ENCODE measurements around the gene TMEM220.

TMEM220 gene

DNA sequence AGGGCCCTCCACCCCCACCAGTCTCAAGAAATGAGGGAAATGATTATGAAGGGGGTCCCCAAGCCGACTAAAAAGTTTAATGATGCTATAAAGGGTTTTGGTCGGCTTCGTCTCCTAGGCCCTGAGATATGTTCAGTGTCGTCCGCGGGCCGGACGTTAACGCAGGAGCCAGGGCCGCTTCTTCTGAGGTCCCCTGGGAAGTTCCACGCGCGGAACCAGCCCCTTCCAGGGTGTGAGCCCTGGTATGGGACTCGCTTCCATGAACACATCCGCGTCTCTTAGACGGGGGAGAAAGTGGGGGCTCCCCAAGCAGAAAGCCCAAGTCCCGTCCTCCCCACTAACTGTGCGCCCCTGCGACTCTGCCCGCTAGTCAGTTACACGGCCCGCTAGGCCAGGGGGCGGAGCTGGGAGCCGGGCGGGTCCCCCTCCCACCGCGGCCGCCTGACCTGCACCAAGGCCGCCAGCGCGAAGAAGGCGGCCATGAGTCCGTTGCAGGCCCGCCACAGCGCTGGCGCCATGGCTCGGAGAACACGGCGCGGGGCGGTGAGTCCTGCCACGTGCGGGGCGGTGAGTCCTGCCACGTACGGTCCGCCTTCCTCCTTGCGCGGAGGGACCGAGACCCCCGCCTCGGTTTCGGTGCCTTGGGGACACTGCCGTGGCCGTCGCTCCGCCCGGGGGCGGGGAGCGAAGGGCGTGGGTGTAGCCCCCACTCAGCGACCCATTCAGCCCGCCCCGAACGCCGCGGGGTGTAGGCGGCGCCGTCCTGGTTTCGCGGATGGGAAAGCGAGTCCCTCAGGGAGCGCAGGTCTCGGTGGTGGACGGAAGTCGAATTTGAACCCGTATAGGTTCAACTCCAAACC, at the start of gene TMEM220:
TMEM220 (minus strand) TSS at position 690 of the 860 bp plus-strand sequence; CDS start at position 518, 172 bp downstream.
- peak; percentile 49 to 74 for DNase-seq

DNA sequence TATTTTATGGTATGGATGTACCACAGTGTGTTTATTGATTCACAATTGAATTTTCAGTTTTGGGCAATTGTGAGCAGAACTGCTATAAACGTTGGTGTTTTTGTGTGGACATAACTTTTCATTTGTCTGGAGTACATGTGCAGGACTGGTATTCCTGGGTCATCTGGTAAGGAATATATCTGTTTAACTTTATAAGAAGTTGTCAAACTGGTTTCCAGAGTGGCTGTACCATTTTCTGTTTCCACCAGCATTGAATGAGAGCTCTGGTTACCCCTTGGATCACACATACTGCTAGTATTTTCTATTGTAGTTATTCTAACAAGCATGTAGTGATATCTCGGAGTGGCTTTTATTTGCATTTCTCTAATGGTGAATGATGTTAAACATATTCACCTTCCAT, 49.8 kb upstream of the TMEM220 start:
- DNase-seq: no peak

DNA sequence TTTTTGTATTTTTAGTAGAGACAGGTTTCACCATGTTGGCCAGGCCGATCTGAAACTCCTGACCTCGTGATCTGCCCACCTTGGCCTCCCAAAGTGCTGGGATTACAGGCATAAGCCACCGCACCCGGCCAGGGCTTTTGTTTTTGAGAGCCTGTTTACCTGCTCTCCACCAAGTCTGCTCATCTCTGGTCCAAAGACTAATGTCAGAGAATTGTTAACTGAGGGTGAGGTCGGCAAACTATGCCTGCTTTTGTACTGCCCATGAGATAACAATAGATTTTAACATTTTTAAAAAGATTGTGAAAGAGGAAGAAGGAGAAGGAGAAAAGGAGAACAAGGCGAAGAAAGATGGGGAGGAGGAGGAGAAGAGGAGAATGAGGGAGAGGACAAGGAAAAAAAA, 48.1 kb upstream of the TMEM220 start:
- no peak for DNase-seq

- DNase-seq: no peak
Measured at GRCh38 chr17:10777131-10777807, 47.4 kb upstream of the TMEM220 start.

- no peak for DNase-seq
Measured at GRCh38 chr17:10776381-10776780, 46.6 kb upstream of the TMEM220 start.

GRCh38 chr17:10775740-10776356, 46.0 kb upstream of the TMEM220 start:
- no peak for DNase-seq

GRCh38 chr17:10775058-10775457, 45.2 kb upstream of the TMEM220 start:
- no peak for DNase-seq

DNA sequence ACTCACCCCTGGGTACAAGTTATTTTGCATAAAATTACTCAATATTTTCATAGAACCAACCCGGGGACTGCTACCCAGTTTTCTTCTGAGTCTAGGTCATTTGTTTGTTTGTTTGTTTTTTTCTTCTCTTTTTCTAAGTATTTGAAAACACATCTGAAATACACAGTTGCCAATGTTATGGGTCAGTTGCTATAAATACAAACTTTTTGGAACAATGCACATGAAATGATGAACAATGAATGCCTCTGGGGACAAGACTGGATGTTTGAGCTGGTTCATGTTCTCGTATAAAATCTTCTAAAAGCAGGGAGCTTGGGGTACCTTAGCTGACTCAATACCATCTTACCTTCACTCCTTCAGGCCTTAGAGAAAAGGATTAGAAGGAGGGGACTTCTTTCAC, 43.6 kb upstream of the TMEM220 start:
- DNase-seq: no peak

- no peak for DNase-seq
Measured at GRCh38 chr17:10772425-10773380, 42.9 kb upstream of the TMEM220 start.

- DNase-seq: no peak
Measured at GRCh38 chr17:10771148-10771547, 41.3 kb upstream of the TMEM220 start.

DNA sequence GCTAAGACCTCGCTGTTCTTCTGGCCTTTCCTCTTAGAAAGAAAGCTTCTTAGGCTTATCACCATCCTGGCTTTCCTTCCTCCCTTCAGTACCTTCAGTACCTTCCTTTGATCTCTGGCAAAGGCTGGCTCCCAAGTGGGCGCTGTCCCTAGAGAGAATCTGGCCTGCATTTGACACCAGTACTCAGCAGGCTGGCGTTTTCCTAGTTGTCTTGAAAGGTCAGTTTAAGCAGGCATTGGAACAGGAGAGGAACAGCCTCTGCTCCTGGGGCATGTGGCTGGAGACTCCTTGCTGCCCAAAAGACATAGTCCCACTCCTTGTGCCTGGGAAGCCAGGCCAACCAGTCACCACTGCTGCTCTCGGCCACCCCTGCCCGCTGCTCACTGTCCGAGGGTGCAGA, 40.0 kb upstream of the TMEM220 start:
- no peak for DNase-seq

GRCh38 chr17:10768750-10769251, 39.0 kb upstream of the TMEM220 start:
- DNase-seq: no peak

DNA sequence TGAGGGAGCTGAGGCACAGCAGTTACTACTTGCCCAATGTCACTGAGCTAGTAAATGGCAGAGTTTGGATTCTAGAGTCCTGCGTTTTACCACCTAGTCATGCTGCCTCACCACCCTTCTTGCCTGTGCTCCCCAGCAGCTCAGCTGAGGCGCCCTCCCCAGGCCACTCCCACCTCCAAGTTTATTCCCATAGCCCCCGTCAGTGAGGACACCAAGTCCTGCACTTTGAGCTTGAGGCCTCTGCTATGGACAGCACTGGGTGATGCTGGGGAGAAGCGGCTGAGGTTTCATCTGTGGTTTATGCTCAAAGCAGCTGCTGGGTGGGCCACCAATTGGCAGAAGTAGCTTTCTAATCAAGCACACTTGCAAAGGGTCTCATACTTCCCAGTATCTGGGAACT, 37.4 kb upstream of the TMEM220 start:
- DNase-seq: no peak

DNA sequence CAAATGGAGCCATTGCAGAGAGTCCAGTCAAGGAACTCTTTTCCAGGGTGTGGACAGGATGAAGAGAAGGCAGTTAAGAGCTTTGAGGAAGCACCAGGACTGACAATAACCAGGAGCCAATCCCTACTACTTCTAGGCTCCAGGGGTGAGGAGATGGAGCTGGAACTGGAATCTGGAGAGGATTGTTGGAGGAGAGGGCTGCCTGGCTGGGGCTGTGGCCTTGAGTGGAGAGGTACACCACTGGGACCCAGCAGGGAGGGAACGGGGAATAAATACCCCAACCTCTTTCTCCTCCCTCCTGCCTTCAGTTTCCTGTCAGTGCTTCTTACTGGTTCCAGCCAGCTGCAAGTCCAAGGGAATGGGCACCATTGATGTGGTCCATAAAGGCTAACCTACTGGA, 32.2 kb upstream of the TMEM220 start:
- no peak for DNase-seq

DNA sequence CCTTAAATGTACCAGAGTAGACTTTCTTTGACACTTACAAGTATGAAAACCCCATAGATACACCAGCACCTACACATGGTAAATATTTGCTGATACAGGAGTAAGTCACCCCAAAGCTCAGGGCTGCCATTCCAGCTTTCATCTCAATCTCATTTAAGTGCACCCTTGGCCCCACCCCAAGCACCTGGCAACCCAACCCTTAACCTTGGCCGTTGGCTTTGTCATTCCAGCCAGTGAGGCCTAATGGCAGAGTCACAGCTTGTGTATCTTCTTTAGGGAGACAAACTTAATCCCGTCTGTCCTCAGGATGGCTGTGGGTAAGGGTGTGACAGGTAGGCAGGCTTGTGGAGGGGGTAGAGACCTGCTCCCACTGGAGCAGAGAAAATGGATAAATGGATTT, 31.5 kb upstream of the TMEM220 start:
- DNase-seq: no peak

DNA sequence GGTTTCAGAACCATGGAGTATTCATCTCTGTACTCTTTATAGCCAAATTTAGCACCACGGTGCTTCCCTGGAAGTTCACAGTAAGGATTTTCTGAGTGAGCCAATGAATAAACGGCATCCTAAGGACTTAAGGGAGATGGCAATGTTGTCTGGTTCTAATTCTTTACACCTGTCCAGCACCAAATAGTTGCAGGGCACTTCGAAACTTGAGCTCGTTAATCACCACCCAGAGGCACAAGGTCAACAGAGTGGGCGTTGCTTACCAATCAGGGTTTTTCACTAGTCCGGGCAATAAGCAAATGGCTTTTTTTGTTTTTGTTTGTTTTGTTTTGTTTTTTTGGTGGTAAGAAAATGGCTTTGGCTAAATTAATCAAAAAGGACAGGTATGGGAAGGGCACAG, 28.2 kb upstream of the TMEM220 start:
- DNase-seq: no peak

GRCh38 chr17:10757647-10758046, 27.8 kb upstream of the TMEM220 start:
- no peak for DNase-seq

GRCh38 chr17:10757067-10757466, 27.2 kb upstream of the TMEM220 start:
- DNase-seq: no peak

DNA sequence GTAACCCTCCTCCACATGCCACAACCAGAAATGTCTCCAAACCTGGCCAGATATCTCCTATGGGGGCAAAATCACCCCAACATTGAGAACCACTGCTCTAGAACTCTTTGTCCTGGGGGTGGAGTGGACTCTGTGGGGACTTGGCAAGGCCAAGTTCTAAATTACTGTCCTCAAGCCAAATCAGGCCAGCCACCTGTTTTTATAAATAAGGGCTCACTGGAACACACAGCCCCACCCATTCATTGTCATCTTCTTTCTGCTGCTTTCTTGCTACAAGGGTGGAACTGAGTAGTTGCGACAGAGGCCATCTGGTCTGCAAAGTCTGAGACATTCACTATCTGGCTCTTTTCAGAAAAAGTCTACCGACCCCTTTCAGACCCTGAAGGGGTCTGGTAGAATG, 26.8 kb upstream of the TMEM220 start:
- DNase-seq: no peak

GRCh38 chr17:10756185-10756584, 26.4 kb upstream of the TMEM220 start:
- no peak for DNase-seq

GRCh38 chr17:10755592-10756127, 25.8 kb upstream of the TMEM220 start:
- no peak for DNase-seq

Data from SW 1271 (cell line).